AG04449 (cell line): Measurements from ENCODE around the gene COX7B.

Experiments
- CTCF ChIA-PET: fragments of 350-600 bp; formaldehyde crosslinking; extraction: SDS; loops from one replicate; lab custom pipeline; 2021; ENCODE audit warnings: antibody characterized with exemption; lab: Yijun Ruan, JAX
- POLR2A ChIA-PET: fragments of 400-600, 350-600 bp; formaldehyde crosslinking; extraction: SDS; loops from one replicate; lab custom pipeline; 2020; ENCODE audit warnings: antibody characterized with exemption, inconsistent platforms; lab: Yijun Ruan, JAX
- DNase-seq: peaks from one replicate; pipeline ENCODE4 v3.0.0-alpha.2; 2010; ENCODE audit warnings: low read depth, low spot score
- H3K4me3 ChIP-seq: 2 replicates; pipeline ENCODE4 v1.5.1; 2011; ENCODE audit warnings: low read depth, mild to moderate bottlenecking, control low read depth, low read length
- TF ChIP-seq, protein P1 (sequence below): IDR thresholded peaks from one replicate; pipeline ENCODE4 v1.5.1; 2011; ENCODE audit warnings: mild to moderate bottlenecking, moderate library complexity, low read length, control low read depth, inconsistent platforms; ENCODE audit not compliant: insufficient read depth; ENCODE audit errors: missing control alignments

COX7B gene

DNA sequence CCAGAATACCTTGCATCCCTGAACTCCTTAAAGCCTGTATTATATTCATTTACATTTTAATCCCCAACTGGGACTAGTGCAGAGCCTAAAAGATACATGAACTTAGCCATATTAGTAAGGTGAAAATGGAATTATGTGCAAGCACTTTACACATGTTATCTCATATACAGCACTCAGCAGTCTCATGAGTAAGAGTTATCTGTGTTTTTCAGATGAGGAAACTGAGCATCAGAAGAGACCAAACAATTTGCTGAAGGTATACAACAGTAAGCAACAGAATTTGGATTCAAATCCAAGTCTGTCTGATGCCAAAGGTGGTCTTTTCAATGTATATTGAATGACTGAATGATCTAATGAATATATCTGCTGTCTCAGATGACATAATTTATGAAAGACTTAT is 23.5 kb downstream of the COX7B start:
- ChIA-PET CTCF (no interaction called here), POLR2A (no interaction called here)
- TF ChIP-seq, protein P1, sequence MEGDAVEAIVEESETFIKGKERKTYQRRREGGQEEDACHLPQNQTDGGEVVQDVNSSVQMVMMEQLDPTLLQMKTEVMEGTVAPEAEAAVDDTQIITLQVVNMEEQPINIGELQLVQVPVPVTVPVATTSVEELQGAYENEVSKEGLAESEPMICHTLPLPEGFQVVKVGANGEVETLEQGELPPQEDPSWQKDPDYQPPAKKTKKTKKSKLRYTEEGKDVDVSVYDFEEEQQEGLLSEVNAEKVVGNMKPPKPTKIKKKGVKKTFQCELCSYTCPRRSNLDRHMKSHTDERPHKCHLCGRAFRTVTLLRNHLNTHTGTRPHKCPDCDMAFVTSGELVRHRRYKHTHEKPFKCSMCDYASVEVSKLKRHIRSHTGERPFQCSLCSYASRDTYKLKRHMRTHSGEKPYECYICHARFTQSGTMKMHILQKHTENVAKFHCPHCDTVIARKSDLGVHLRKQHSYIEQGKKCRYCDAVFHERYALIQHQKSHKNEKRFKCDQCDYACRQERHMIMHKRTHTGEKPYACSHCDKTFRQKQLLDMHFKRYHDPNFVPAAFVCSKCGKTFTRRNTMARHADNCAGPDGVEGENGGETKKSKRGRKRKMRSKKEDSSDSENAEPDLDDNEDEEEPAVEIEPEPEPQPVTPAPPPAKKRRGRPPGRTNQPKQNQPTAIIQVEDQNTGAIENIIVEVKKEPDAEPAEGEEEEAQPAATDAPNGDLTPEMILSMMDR: no peak
- no peak for DNase-seq
- no peak overlapping the region for H3K4me3 ChIP-seq

DNA sequence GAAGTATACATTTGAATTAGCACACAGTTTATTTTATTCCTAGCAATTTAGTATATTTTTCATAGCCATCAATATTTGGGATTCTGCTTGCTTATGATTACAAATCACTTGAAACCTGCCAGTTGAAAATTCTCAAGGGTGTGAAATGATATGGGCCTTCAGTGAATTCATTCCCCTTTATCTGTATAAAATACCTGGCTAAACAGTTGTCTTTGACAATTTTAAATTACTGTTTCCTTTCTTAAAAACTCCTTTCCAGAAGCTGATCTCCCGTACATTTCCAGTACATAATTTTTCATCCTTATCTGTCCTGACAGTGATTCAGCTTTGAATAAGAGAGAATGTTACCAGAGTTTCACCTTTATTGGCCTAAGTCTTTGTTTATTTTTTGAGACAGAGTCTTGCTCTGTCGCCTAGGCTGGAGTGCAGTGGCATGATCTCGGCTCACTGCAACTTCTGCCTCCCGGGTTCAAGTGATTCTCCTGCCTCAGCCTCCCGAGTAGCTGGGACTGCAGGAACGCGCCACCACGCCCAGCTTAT is 25.1 kb downstream of the COX7B start:
- DNase-seq: no peak
- POLR2A ChIA-PET: no interaction called here
- CTCF ChIA-PET: no interaction called here
- TF ChIP-seq, protein P1: no peak
- H3K4me3 ChIP-seq: no peak overlapping the region

DNA sequence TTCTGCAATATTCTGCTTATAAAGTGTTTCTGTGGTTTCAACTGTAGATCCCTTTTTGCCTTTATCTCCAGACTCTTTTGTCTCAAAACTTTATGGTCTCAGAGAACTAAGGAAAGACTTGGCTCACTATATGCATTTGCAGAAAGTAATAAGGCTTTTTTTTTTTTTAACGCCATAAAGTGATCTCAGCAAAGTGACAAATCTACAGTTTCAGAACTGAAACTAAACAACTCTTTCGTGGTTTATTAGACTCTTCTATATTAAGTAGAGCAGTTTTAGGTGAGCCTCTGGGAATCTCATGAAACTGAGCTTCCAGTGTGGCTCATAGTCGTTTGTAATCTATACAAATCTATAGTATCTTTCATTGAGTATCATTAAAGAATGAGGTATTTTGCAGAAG is 26.5 kb downstream of the COX7B start:
- DNase-seq: no peak
- CTCF ChIA-PET: no interaction called here
- TF ChIP-seq, protein P1: no peak
- POLR2A ChIA-PET: no interaction called here
- no peak overlapping the region for H3K4me3 ChIP-seq

DNA sequence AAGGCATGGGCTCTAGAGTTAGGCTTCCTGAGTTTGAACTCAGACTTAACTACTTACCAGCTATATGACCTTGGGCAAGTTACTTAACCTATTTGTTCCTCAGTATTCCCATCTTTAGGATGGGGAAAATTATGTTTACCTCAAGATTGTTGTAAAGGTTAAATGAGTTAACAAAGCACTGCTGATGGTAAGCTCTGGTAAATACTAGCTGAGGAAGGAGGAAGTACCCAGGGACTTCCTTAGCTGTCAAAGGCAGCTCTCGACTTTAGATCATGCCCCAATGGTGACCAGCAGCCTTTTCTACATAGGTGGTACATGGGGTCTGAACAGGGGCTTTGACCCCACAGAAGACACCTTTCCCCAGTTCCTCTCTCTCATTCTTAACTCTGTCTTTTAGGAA is 31.3 kb downstream of the COX7B start:
- TF ChIP-seq, protein P1: no peak
- no peak overlapping the region for H3K4me3 ChIP-seq
- ChIA-PET CTCF (interaction anchor here (0.7 to 1.1 kb wide), 2 partner anchors 95 to 99 kb away, joined by 3 read pairs; no protein-coding TSS in a partner anchor), POLR2A (no interaction called here)
- DNase-seq: no peak

DNA sequence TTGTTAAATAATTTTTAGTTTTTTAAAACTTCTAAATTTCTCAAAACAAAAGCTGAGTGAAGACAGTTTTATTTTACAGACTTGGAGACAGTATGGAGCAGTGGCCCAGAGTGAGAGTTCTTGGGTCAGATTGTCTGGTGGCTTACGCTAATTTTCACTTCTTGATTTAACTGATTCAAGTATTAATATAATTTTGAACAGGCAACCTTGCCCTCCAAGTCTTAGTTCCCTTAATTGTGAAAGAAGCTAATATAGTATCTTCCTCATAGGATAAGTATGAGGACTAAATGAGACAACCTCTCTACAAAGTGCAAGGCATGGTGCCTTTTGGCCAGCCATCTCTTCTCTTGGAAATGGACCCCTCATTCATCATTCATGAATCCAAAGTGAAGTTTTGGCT is 36.6 kb downstream of the COX7B start:
- CTCF ChIA-PET: no interaction called here
- POLR2A ChIA-PET: no interaction called here
- H3K4me3 ChIP-seq: no peak overlapping the region
- TF ChIP-seq, protein P1: no peak
- no peak for DNase-seq

DNA sequence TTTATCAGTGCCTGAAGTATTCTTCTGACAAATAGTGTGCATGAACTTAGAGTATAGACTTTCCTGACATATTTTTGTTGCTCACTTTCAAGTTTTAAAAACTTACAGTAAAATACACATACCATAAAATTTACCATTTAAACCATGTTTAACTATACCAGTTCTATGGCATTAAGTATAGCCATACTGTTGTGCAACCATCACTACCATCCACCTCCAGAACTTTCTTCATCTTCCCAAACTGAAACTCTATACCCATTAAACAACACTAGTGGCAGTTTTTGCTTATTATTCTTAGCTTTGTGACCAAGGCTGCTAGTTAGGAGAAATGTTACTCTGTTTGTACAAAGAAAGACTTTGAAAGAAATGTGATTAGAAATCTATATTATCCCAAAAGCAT is 37.0 kb downstream of the COX7B start:
- POLR2A ChIA-PET: no interaction called here
- no peak for DNase-seq

More for the DNA sequence above, 37.0 kb downstream of the COX7B start:
- CTCF ChIA-PET: no interaction called here
- TF ChIP-seq, protein P1: no peak
- no peak overlapping the region for H3K4me3 ChIP-seq
